ENCODE measurements around the gene FCHO2. TPM values are rescaled to one million over a fixed set of nuclear protein-coding genes. Genes with fewer than 3 reads are reported as not detected.
"Not testable (repeated sequence)": the region's sequence is repeated elsewhere in the genome, so short reads cannot be mapped to it uniquely, and the experiment has no call there.

Gene FCHO2
- total RNA-seq, 4 donors from 2014 or later, result 24.9 to 37.5 (median 30.7) TPM

DNA sequence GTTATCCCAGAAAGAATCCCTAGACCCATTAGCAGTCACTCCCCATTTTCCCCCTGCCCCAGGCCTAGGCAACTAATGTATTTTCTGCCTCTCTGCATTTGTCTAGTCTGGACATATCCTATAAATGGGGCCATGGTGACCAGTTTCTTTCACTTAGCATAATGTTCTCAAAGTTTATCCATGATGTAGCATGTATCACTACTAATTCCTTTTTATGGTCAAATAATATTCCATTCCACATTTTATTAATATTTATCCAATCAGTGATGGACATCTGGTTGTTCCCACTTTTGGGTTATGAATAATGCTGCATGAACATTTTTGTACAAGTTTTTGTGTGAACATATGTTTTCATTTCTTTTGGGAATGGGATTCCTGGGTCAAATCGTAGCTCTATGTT, 1.5 kb downstream of the FCHO2 start:
- no peak for DNase-seq (ENCODE audit: low spot score in 2 of 2)
- Histone ChIP-seq H3K4me1 (peaks cover 0 to 44% (median 18%) of the 10 kb centered on the region in 4 donors), H3K27me3 (no peaks in the 10 kb centered on the region), H3K36me3 (peaks cover 0 to 3% (median 0%) of the 10 kb centered on the region in 3 donors), H3K9me3 (no peaks in the 10 kb centered on the region), H3K4me3 (peak overlapping the region in 2 of 4 donors; percentile 85 to 93), H3K27ac (peak overlapping the region; percentile 23 to 99 (median 97))
- TF ChIP-seq, protein P1, sequence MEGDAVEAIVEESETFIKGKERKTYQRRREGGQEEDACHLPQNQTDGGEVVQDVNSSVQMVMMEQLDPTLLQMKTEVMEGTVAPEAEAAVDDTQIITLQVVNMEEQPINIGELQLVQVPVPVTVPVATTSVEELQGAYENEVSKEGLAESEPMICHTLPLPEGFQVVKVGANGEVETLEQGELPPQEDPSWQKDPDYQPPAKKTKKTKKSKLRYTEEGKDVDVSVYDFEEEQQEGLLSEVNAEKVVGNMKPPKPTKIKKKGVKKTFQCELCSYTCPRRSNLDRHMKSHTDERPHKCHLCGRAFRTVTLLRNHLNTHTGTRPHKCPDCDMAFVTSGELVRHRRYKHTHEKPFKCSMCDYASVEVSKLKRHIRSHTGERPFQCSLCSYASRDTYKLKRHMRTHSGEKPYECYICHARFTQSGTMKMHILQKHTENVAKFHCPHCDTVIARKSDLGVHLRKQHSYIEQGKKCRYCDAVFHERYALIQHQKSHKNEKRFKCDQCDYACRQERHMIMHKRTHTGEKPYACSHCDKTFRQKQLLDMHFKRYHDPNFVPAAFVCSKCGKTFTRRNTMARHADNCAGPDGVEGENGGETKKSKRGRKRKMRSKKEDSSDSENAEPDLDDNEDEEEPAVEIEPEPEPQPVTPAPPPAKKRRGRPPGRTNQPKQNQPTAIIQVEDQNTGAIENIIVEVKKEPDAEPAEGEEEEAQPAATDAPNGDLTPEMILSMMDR (IDR thresholded peaks at IDR 0.05), result no peak
- TF ChIP-seq EP300 (IDR thresholded peaks at IDR 0.05), result no peak
- no peak for TF ChIP-seq POLR2A (IDR thresholded peaks at IDR 0.05)
- 81 to 86% methylated on average over 1 of the region's 1 CpG for WGBS, 2 donors

GRCh38 chr5:72959257-72959656, 3.4 kb downstream of the FCHO2 start:
- Histone ChIP-seq H3K4me3 (no peak overlapping the region), H3K27ac (no peak overlapping the region)
- TF ChIP-seq EP300 (IDR thresholded peaks at IDR 0.05), result no peak
- TF ChIP-seq, protein P1 (IDR thresholded peaks at IDR 0.05), result no peak
- no peak for TF ChIP-seq POLR2A (IDR thresholded peaks at IDR 0.05)

DNA sequence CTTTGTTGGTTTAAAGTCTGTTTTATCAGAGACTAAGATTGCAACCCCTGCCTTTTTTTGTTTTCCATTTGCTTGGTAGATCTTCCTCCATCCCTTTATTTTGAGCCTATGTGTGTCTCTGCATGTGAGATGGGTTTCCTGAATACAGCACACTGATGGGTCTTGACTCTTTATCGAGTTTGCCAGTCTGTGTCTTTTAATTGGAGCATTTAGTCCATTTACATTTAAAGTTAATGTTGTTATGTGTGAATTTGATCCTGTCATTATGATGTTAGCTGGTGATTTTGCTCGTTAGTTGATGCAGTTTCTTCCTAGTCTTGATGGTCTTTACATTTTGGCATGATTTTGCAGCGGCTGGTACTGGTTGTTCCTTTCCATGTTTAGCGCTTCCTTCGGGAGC, 18.6 kb downstream of the FCHO2 start:
- H3K9me3 ChIP-seq; H3K4me1 ChIP-seq; DNase-seq (ENCODE audit: low spot score in 2 of 2); H3K4me3 ChIP-seq; H3K27me3 ChIP-seq; H3K27ac ChIP-seq: not testable (repeated sequence)
- peaks cover 0 to 23% (median 0%) of the 10 kb centered on the region in 3 donors for H3K36me3 ChIP-seq
- 93 to 98% methylated on average over 4 to 5 of the region's 5 CpGs for WGBS, 2 donors

More at GRCh38 chr5:72959257-72959656, 3.4 kb downstream of the FCHO2 start:
- DNase-seq (ENCODE audit: low spot score in 2 of 2), result no peak
- WGBS, 2 donors, result 96 to 98% methylated on average over 1 of the region's 1 CpG
- no peaks in the 10 kb centered on the region for H3K9me3 ChIP-seq
- peaks cover 0 to 44% (median 18%) of the 10 kb centered on the region in 4 donors for H3K4me1 ChIP-seq
- H3K36me3 ChIP-seq, result peaks cover 0 to 9% (median 0%) of the 10 kb centered on the region in 3 donors
- no peaks in the 10 kb centered on the region for H3K27me3 ChIP-seq

- H3K36me3 ChIP-seq, result peaks cover 0 to 19% (median 0%) of the 10 kb centered on the region in 3 donors
- not testable (repeated sequence) for H3K9me3 ChIP-seq; H3K4me3 ChIP-seq; H3K27ac ChIP-seq; DNase-seq (ENCODE audit: low spot score in 2 of 2); H3K4me1 ChIP-seq; H3K27me3 ChIP-seq
- 86 to 89% methylated on average over 1 of the region's 1 CpG for whole genome bisulfite sequencing, 2 donors
These were observed 21.0 kb downstream of the FCHO2 start for GRCh38 chr5:72976810-72977209.

- H3K4me3 ChIP-seq, result no peak overlapping the region
- H3K9me3 ChIP-seq, result no peaks in the 10 kb centered on the region
- TF ChIP-seq POLR2A (IDR thresholded peaks at IDR 0.05) (no peak), EP300 (IDR thresholded peaks at IDR 0.05) (no peak)
- TF ChIP-seq, protein P1 (IDR thresholded peaks at IDR 0.05), result no peak
- H3K4me1 ChIP-seq, result no peaks in the 10 kb centered on the region
- 98 to 100% methylated on average over 1 of the region's 1 CpG for WGBS, 2 donors
- H3K27me3 ChIP-seq, result no peaks in the 10 kb centered on the region
- H3K27ac ChIP-seq, result no peak overlapping the region
- peaks cover 0 to 23% (median 0%) of the 10 kb centered on the region in 3 donors for H3K36me3 ChIP-seq
- no peak for DNase-seq (ENCODE audit: low spot score in 2 of 2)
These were observed 29.9 kb downstream of the FCHO2 start for GRCh38 chr5:72985719-72986118.

GRCh38 chr5:72988769-72989168, 32.9 kb downstream of the FCHO2 start:
- DNase-seq (ENCODE audit: low spot score in 2 of 2), result no peak
- 90 to 93% methylated on average over 1 of the region's 1 CpG for WGBS, 2 donors
- Histone ChIP-seq H3K36me3 (peaks cover 0 to 39% (median 0%) of the 10 kb centered on the region in 3 donors), H3K27me3 (no peaks in the 10 kb centered on the region), H3K4me1 (no peaks in the 10 kb centered on the region), H3K27ac (no peak overlapping the region), H3K9me3 (no peaks in the 10 kb centered on the region), H3K4me3 (no peak overlapping the region)
- TF ChIP-seq, protein P1 (IDR thresholded peaks at IDR 0.05), result no peak
- TF ChIP-seq POLR2A (IDR thresholded peaks at IDR 0.05) (no peak), EP300 (IDR thresholded peaks at IDR 0.05) (no peak)

Measured in tibial nerve (tissue), 4 donors.